WTC11 (cell line): ENCODE data around the gene AFP. TPM values are rescaled to one million over a fixed set of nuclear protein-coding genes. Genes with fewer than 3 reads are reported as not detected.

Experiments
- ATAC-seq: fragments of 200-7000 bp; cut with Tn5 transposase; 2 replicates; pipeline ENCODE4 v1.10.0; 2021; ENCODE audit warnings: mild to moderate bottlenecking, moderate library complexity
- CTCF ChIA-PET: fragments of 300-600 bp; sonication (Branson Sonifier 250); formaldehyde crosslinking; loops from one replicate; lab custom pipeline; 2021; ENCODE audit warnings: antibody characterized with exemption; lab: Charles Lee
- POLR2A ChIA-PET: fragments of 350-600 bp; sonication (Branson Sonifier 250); formaldehyde crosslinking; loops from one replicate; lab custom pipeline; 2021; ENCODE audit warnings: antibody characterized with exemption; lab: Charles Lee
- DNase-seq: peaks from one replicate; pipeline ENCODE4 v3.0.0; 2021; ENCODE audit warnings: low spot score
- H3K27ac Mint-ChIP-seq: 2 replicates; pipeline ENCODE4 v1.8.0; 2021; ENCODE audit warnings: mixed read lengths
- H3K27me3 Mint-ChIP-seq: 2 replicates; pipeline ENCODE4 v1.8.0; 2021; ENCODE audit warnings: low read depth, mild to moderate bottlenecking, moderate library complexity, mixed read lengths
- H3K36me3 Mint-ChIP-seq: 2 replicates; pipeline ENCODE4 v1.8.0; 2021; ENCODE audit warnings: mixed read lengths
- H3K4me1 Mint-ChIP-seq: 2 replicates; pipeline ENCODE4 v1.8.0; 2022; ENCODE audit warnings: mixed read lengths
- H3K4me3 Mint-ChIP-seq: 2 replicates; pipeline ENCODE4 v1.8.0; 2021; ENCODE audit warnings: mild to moderate bottlenecking, moderate library complexity, mixed read lengths
- H3K9me3 Mint-ChIP-seq: 2 replicates; pipeline ENCODE4 v1.8.0; 2021; ENCODE audit warnings: mixed read lengths
- AFF4 ChIP-seq: sonication (generic); formaldehyde crosslinking; IDR thresholded peaks from 2 replicates; pipeline ENCODE4 v1.8.1; 2023; ENCODE audit warnings: mild to moderate bottlenecking, missing genetic modification reagents, borderline replicate concordance
- ATF6 ChIP-seq: sonication (generic); formaldehyde crosslinking; IDR thresholded peaks from 2 replicates; pipeline ENCODE4 v1.8.1; 2023; ENCODE audit warnings: mild to moderate bottlenecking, missing genetic modification reagents
- ETV6 ChIP-seq: sonication (generic); formaldehyde crosslinking; IDR thresholded peaks from 2 replicates; pipeline ENCODE4 v1.8.1; 2022; ENCODE audit warnings: mild to moderate bottlenecking, missing genetic modification reagents
- GABPB1 ChIP-seq: sonication (generic); formaldehyde crosslinking; IDR thresholded peaks from 2 replicates; pipeline ENCODE4 v1.8.1; 2023; ENCODE audit warnings: mild to moderate bottlenecking, missing genetic modification reagents
- JAZF1 ChIP-seq: fragments of 250-450 bp; sonication (Bioruptor Pico); IDR thresholded peaks from 2 replicates; pipeline ENCODE4 v1.9.0; 2021; ENCODE audit warnings: moderate library complexity, mild to moderate bottlenecking, inconsistent platforms
- KAT7 ChIP-seq: sonication (generic); formaldehyde crosslinking; IDR thresholded peaks from 2 replicates; pipeline ENCODE4 v1.8.1; 2023; ENCODE audit warnings: missing genetic modification reagents, mild to moderate bottlenecking, borderline replicate concordance
- MXD4 ChIP-seq: fragments of 250-450 bp; sonication (Bioruptor Pico); IDR thresholded peaks from 2 replicates; pipeline ENCODE4 v1.8.0; 2021; ENCODE audit warnings: mild to moderate bottlenecking, moderate library complexity, borderline replicate concordance
- MYBL2 ChIP-seq: sonication (generic); formaldehyde crosslinking; IDR thresholded peaks from 2 replicates; pipeline ENCODE4 v1.8.1; 2023; ENCODE audit warnings: mild to moderate bottlenecking, moderate library complexity, missing genetic modification reagents
- OVOL2 ChIP-seq: fragments of 250-450 bp; sonication (Bioruptor Pico); IDR thresholded peaks from 2 replicates; pipeline ENCODE4 v1.9.0; 2021; ENCODE audit warnings: mild to moderate bottlenecking, borderline replicate concordance
- PRDM15 ChIP-seq: sonication (generic); formaldehyde crosslinking; IDR thresholded peaks from 2 replicates; pipeline ENCODE4 v1.8.0; 2022; ENCODE audit warnings: missing genetic modification reagents
- PRRX2 ChIP-seq: fragments of 250-450 bp; sonication (Bioruptor Pico); IDR thresholded peaks from 2 replicates; pipeline ENCODE4 v1.8.0; 2021; ENCODE audit warnings: mild to moderate bottlenecking
- TCF7 ChIP-seq: sonication (generic); formaldehyde crosslinking; IDR thresholded peaks from 2 replicates; pipeline ENCODE4 v1.8.0; 2022; ENCODE audit warnings: mild to moderate bottlenecking, low read depth, missing genetic modification reagents, moderate library complexity
- ZBTB21 ChIP-seq: sonication (generic); formaldehyde crosslinking; IDR thresholded peaks from 2 replicates; pipeline ENCODE4 v1.8.1; 2023; ENCODE audit warnings: mild to moderate bottlenecking, missing genetic modification reagents, borderline replicate concordance
- ZNF138 ChIP-seq: sonication (generic); formaldehyde crosslinking; conservative IDR thresholded peaks from 2 replicates; pipeline ENCODE4 v1.8.1; 2022; ENCODE audit warnings: mild to moderate bottlenecking, moderate library complexity, missing genetic modification reagents
- ZNF219 ChIP-seq: sonication (generic); formaldehyde crosslinking; IDR thresholded peaks from 2 replicates; pipeline ENCODE4 v1.8.0; 2023; ENCODE audit warnings: missing genetic modification reagents, mild to moderate bottlenecking, borderline replicate concordance
- total RNA-seq: library from RNA; stranded (reverse); gene quantifications from 3 replicates; pipeline ENCODE4 v1.2.3, GENCODE V29; 2021
- TF ChIP-seq, protein P1 (sequence below): fragments of 250-450 bp; sonication (Bioruptor Pico); IDR thresholded peaks from 2 replicates; pipeline ENCODE4 v1.8.0; 2021; ENCODE audit warnings: mild to moderate bottlenecking
- TF ChIP-seq, protein P2 (sequence below): sonication (generic); formaldehyde crosslinking; IDR thresholded peaks from 2 replicates; pipeline ENCODE4 v1.8.0; 2023; ENCODE audit warnings: missing genetic modification reagents, mild to moderate bottlenecking, borderline replicate concordance

Gene AFP
- total RNA-seq, 1 experiment from 2014 or later: 1.8 TPM

DNA sequence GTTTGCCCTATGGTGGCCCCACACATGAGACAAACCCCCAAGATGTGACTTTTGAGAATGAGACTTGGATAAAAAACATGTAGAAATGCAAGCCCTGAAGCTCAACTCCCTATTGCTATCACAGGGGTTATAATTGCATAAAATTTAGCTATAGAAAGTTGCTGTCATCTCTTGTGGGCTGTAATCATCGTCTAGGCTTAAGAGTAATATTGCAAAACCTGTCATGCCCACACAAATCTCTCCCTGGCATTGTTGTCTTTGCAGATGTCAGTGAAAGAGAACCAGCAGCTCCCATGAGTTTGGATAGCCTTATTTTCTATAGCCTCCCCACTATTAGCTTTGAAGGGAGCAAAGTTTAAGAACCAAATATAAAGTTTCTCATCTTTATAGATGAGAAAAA, 17.3 kb upstream of the AFP start:
- Mint-ChIP-seq H3K4me3 (no peak overlapping the region), H3K36me3 (no peaks in the 10 kb centered on the region), H3K27ac (no peak overlapping the region), H3K9me3 (no peaks in the 10 kb centered on the region), H3K4me1 (peaks cover 3% of the 10 kb centered on the region; the same call in 1 of the 2 replicates), H3K27me3 (no peaks in the 10 kb centered on the region)
- ChIA-PET POLR2A (no interaction called here), CTCF (interaction anchor here (1.4 to 2.4 kb wide), 2 partner anchors 13 to 28 kb away, joined by 3 to 7 read pairs; no protein-coding TSS in a partner anchor)
- no peak for DNase-seq
- no peak for ATAC-seq
- TF ChIP-seq TCF7 (CRISPR knock-in tag) (no peak), OVOL2 (CRISPR knock-in tag) (no peak), MYBL2 (CRISPR knock-in tag) (no peak), ATF6 (CRISPR knock-in tag) (no peak), PRRX2 (CRISPR knock-in tag) (no peak), AFF4 (CRISPR knock-in tag) (no peak), GABPB1 (no peak), ZNF138 (CRISPR knock-in tag) (no peak), JAZF1 (CRISPR knock-in tag) (no peak), ETV6 (CRISPR knock-in tag) (no peak), ZNF219 (CRISPR knock-in tag) (no peak), MXD4 (no peak), KAT7 (CRISPR knock-in tag) (no peak), ZBTB21 (no peak), PRDM15 (CRISPR knock-in tag) (no peak)
- TF ChIP-seq, protein P1, sequence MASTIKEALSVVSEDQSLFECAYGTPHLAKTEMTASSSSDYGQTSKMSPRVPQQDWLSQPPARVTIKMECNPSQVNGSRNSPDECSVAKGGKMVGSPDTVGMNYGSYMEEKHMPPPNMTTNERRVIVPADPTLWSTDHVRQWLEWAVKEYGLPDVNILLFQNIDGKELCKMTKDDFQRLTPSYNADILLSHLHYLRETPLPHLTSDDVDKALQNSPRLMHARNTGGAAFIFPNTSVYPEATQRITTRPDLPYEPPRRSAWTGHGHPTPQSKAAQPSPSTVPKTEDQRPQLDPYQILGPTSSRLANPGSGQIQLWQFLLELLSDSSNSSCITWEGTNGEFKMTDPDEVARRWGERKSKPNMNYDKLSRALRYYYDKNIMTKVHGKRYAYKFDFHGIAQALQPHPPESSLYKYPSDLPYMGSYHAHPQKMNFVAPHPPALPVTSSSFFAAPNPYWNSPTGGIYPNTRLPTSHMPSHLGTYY (CRISPR knock-in tag): no peak
- TF ChIP-seq, protein P2, sequence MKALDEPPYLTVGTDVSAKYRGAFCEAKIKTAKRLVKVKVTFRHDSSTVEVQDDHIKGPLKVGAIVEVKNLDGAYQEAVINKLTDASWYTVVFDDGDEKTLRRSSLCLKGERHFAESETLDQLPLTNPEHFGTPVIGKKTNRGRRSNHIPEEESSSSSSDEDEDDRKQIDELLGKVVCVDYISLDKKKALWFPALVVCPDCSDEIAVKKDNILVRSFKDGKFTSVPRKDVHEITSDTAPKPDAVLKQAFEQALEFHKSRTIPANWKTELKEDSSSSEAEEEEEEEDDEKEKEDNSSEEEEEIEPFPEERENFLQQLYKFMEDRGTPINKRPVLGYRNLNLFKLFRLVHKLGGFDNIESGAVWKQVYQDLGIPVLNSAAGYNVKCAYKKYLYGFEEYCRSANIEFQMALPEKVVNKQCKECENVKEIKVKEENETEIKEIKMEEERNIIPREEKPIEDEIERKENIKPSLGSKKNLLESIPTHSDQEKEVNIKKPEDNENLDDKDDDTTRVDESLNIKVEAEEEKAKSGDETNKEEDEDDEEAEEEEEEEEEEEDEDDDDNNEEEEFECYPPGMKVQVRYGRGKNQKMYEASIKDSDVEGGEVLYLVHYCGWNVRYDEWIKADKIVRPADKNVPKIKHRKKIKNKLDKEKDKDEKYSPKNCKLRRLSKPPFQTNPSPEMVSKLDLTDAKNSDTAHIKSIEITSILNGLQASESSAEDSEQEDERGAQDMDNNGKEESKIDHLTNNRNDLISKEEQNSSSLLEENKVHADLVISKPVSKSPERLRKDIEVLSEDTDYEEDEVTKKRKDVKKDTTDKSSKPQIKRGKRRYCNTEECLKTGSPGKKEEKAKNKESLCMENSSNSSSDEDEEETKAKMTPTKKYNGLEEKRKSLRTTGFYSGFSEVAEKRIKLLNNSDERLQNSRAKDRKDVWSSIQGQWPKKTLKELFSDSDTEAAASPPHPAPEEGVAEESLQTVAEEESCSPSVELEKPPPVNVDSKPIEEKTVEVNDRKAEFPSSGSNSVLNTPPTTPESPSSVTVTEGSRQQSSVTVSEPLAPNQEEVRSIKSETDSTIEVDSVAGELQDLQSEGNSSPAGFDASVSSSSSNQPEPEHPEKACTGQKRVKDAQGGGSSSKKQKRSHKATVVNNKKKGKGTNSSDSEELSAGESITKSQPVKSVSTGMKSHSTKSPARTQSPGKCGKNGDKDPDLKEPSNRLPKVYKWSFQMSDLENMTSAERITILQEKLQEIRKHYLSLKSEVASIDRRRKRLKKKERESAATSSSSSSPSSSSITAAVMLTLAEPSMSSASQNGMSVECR (CRISPR knock-in tag): no peak
